A375 (cell line): ENCODE results near the gene PCDHGA12. TPM values are rescaled to one million over a fixed set of nuclear protein-coding genes. Genes with fewer than 3 reads are reported as not detected.

Source experiments
- total RNA-seq: library from RNA; depleted of rRNA; stranded (reverse); fragments of >200 nt; shearing (Covaris generic); gene quantifications from 2 replicates; pipeline ENCODE4 v1.2.3, GENCODE V29; 2014; rRNA removed

The PCDHGA12 gene
- total RNA-seq: 0.80 and 1.2 TPM in 2 replicates

GRCh38 chr5:141430332-141431113, at the start of gene PCDHGA12:
TSS of gene PCDHGA12 (plus strand) at chr5:141430507. CDS start at chr5:141430760, 253 bp downstream.

GRCh38 chr5:141382469-141383294, 47.6 kb upstream of the PCDHGA12 start, which contains the start of gene PCDHGA7:
TSS of gene PCDHGA7 (plus strand) at chr5:141382742. CDS start at chr5:141382900, 158 bp downstream.

GRCh38 chr5:141387557-141388311, 42.6 kb upstream of the PCDHGA12 start, which contains the start of gene PCDHGB4:
TSS of gene PCDHGB4 (plus strand) at chr5:141387698. CDS start at chr5:141387885, 187 bp downstream.

GRCh38 chr5:141392429-141393198, 37.7 kb upstream of the PCDHGA12 start, which contains the start of gene PCDHGA8:
TSS of gene PCDHGA8 (plus strand) at chr5:141392633. CDS start at chr5:141392814, 181 bp downstream.

GRCh38 chr5:141397756-141398551, 32.4 kb upstream of the PCDHGA12 start, which contains the start of gene PCDHGB5:
TSS of gene PCDHGB5 (plus strand) at chr5:141397947. CDS start at chr5:141398128, 181 bp downstream.

GRCh38 chr5:141402553-141403243, 27.6 kb upstream of the PCDHGA12 start, which contains the start of gene PCDHGA9:
TSS of gene PCDHGA9 (plus strand) at chr5:141402778. CDS start at chr5:141402953, 175 bp downstream.

GRCh38 chr5:141407790-141408505, 22.4 kb upstream of the PCDHGA12 start, which contains the start of gene PCDHGB6:
TSS of gene PCDHGB6 (plus strand) at chr5:141408021. CDS start at chr5:141408203, 182 bp downstream.

GRCh38 chr5:141412854-141413539, 17.3 kb upstream of the PCDHGA12 start, which contains the start of gene PCDHGA10:
TSS of gene PCDHGA10 (plus strand) at chr5:141412987. CDS start at chr5:141413176, 189 bp downstream.

GRCh38 chr5:141417494-141418172, 12.7 kb upstream of the PCDHGA12 start, which contains the start of gene PCDHGB7:
TSS of gene PCDHGB7 (plus strand) at chr5:141417677. CDS start at chr5:141417860, 183 bp downstream.

GRCh38 chr5:141420855-141421488, 9.3 kb upstream of the PCDHGA12 start, which contains the start of gene PCDHGA11:
TSS of gene PCDHGA11 (plus strand) at chr5:141421051. CDS start at chr5:141421228, 177 bp downstream.

GRCh38 chr5:141475625-141476131, 45.4 kb downstream of the PCDHGA12 start, which contains the start of gene PCDHGC3:
TSS of gene PCDHGC3 (plus strand) at chr5:141475966. CDS start at chr5:141476117, 151 bp downstream.

Other genes starting within 250 kb of the PCDHGA12 start
- gene PCDHB16, start 248.1 kb upstream of the PCDHGA12 start, total RNA-seq: 7.7 and 7.9 TPM in 2 replicates
- 3.1 and 4.1 TPM in 2 replicates for gene PCDHB9, start 243.3 kb upstream of the PCDHGA12 start, total RNA-seq
- 2.3 and 3.0 TPM in 2 replicates for gene PCDHB10, start 238.2 kb upstream of the PCDHGA12 start, total RNA-seq
- 2.7 and 3.9 TPM in 2 replicates for gene PCDHB11, start 230.9 kb upstream of the PCDHGA12 start, total RNA-seq
- gene PCDHB12, start 221.8 kb upstream of the PCDHGA12 start, total RNA-seq: 2.3 and 2.7 TPM in 2 replicates
- 2.4 and 2.9 TPM in 2 replicates for gene PCDHB13, start 216.6 kb upstream of the PCDHGA12 start, total RNA-seq
- 1.8 and 2.9 TPM in 2 replicates for gene PCDHB14, start 207.2 kb upstream of the PCDHGA12 start, total RNA-seq
- gene PCDHB15, start 185.1 kb upstream of the PCDHGA12 start, total RNA-seq: 2.1 and 2.7 TPM in 2 replicates
- gene SLC25A2, start 126.5 kb upstream of the PCDHGA12 start, total RNA-seq: 0.19 TPM in 1 of 2 replicates, not detected in the other
- gene TAF7, start 109.7 kb upstream of the PCDHGA12 start, total RNA-seq: 92.6 and 94.6 TPM in 2 replicates
- gene PCDHGA1, start 100.0 kb upstream of the PCDHGA12 start, total RNA-seq: 2.5 TPM in 2 replicates
- 0.66 and 1.0 TPM in 2 replicates for gene PCDHGA2, start 91.7 kb upstream of the PCDHGA12 start, total RNA-seq
- gene PCDHGA3, start 86.7 kb upstream of the PCDHGA12 start, total RNA-seq: 0.32 and 0.79 TPM in 2 replicates
- gene PCDHGB1, start 80.4 kb upstream of the PCDHGA12 start, total RNA-seq: 4.5 and 5.0 TPM in 2 replicates
- 1.9 and 2.0 TPM in 2 replicates for gene PCDHGA4, start 75.5 kb upstream of the PCDHGA12 start, total RNA-seq
- gene PCDHGB2, start 70.5 kb upstream of the PCDHGA12 start, total RNA-seq: 1.9 and 2.3 TPM in 2 replicates
- 1.3 and 1.4 TPM in 2 replicates for gene PCDHGA5, start 66.3 kb upstream of the PCDHGA12 start, total RNA-seq
- 0.83 and 1.5 TPM in 2 replicates for gene PCDHGB3, start 60.3 kb upstream of the PCDHGA12 start, total RNA-seq
- gene PCDHGA6, start 56.6 kb upstream of the PCDHGA12 start, total RNA-seq: 1.2 and 1.5 TPM in 2 replicates
- gene PCDHGA7, start 47.8 kb upstream of the PCDHGA12 start, total RNA-seq: 6.1 and 8.1 TPM in 2 replicates
- 2.0 TPM in 2 replicates for gene PCDHGB4, start 42.8 kb upstream of the PCDHGA12 start, total RNA-seq
- 1.1 and 1.6 TPM in 2 replicates for gene PCDHGA8, start 37.9 kb upstream of the PCDHGA12 start, total RNA-seq
- 1.9 and 2.4 TPM in 2 replicates for gene PCDHGB5, start 32.6 kb upstream of the PCDHGA12 start, total RNA-seq
- gene PCDHGA9, start 27.7 kb upstream of the PCDHGA12 start, total RNA-seq: 1.1 and 2.7 TPM in 2 replicates
- 0.80 and 1.2 TPM in 2 replicates for gene PCDHGB6, start 22.5 kb upstream of the PCDHGA12 start, total RNA-seq
- 4.3 and 6.0 TPM in 2 replicates for gene PCDHGA10, start 17.5 kb upstream of the PCDHGA12 start, total RNA-seq
- gene PCDHGB7, start 12.8 kb upstream of the PCDHGA12 start, total RNA-seq: 0.72 and 0.90 TPM in 2 replicates
- 0.30 and 0.96 TPM in 2 replicates for gene PCDHGA11, start 9.5 kb upstream of the PCDHGA12 start, total RNA-seq
- 62.5 and 65.1 TPM in 2 replicates for gene PCDHGC3, start 45.5 kb downstream of the PCDHGA12 start, total RNA-seq
- gene PCDHGC4, start 54.5 kb downstream of the PCDHGA12 start, total RNA-seq: 1.3 and 1.8 TPM in 2 replicates
- gene PCDHGC5, start 58.6 kb downstream of the PCDHGA12 start, total RNA-seq: 1.1 and 1.3 TPM in 2 replicates
- gene DIAPH1, start 188.5 kb downstream of the PCDHGA12 start, total RNA-seq: 52.1 and 55.8 TPM in 2 replicates
- gene HDAC3, start 206.3 kb downstream of the PCDHGA12 start, total RNA-seq: 56.6 and 64.4 TPM in 2 replicates
- 6.0 and 8.6 TPM in 2 replicates for gene RELL2, start 206.5 kb downstream of the PCDHGA12 start, total RNA-seq
- gene FCHSD1, start 220.9 kb downstream of the PCDHGA12 start, total RNA-seq: 16.6 and 21.5 TPM in 2 replicates